Umbilical cord (tissue), 2 donors: Measurements from ENCODE around the gene CTDSP1. TPM values are rescaled to one million over a fixed set of nuclear protein-coding genes. Genes with fewer than 3 reads are reported as not detected.
A peak's percentile ranks its signal among the peaks of the same experiment; 100 is the strongest.

Experiments
- DNase-seq: peaks from one replicate; pipeline ENCODE4 v3.0.0-alpha.2; 2015; ENCODE audit warnings: low spot score
- total RNA-seq: library from RNA; depleted of rRNA; stranded (reverse); fragments of >200 nt; gene quantifications from one replicate; pipeline ENCODE4 v1.2.3, GENCODE V29; 2014; ENCODE audit warnings: low replicate concordance; ENCODE audit not compliant: insufficient read depth

The CTDSP1 gene
- total RNA-seq: 74.2 TPM

DNA sequence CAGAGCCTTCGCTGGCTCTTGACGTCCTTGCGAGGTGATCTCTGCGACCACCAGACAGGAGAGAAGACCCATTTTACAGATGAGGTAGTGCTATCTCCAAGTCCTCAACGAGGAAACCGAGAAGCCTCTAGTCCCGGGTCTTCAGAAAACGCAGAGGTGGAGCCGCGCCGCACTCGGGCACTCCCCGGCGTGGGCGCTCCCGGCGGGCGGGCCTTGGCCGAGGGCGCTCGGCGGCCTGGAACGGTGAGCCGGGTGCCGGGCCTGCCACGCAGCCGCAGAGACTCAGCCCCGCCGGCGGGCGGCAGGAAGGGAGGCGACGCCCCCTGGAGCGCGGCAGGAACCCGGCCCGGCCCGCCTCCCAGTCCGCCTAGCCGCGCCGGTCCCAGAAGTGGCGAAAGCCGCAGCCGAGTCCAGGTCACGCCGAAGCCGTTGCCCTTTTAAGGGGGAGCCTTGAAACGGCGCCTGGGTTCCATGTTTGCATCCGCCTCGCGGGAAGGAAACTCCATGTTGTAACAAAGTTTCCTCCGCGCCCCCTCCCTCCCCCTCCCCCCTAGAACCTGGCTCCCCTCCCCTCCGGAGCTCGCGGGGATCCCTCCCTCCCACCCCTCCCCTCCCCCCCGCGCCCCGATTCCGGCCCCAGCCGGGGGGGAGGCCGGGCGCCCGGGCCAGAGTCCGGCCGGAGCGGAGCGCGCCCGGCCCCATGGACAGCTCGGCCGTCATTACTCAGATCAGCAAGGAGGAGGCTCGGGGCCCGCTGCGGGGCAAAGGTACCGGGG is at the start of gene CTDSP1:
CTDSP1 (plus strand) TSS at position 478 of the 776 bp plus-strand sequence; CDS start at position 701, 223 bp downstream.
- DNase-seq: peak; percentile 98

DNA sequence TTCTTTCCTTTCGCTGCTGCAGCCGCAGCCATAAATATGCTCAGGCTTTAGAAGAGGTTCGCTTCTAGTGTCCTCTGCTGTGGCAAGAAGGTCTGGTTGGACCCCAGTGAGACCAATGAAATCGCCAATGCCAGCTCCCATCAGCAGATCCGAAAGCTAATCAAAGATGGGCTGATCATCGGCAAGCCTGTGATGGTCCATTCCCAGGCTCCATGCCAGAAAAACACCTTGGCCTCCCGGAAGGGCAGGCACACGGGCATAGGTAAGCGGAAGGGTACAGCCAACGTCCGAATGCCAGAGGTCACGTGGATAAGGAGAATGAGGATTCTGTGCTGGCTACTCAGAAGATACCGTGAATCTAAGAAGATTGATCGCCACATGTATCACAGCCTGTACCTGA is 45.6 kb upstream of the CTDSP1 start:
- no peak for DNase-seq

GRCh38 chr2:218354850-218355443 is 44.7 kb upstream of the CTDSP1 start:
- DNase-seq: no peak

DNA sequence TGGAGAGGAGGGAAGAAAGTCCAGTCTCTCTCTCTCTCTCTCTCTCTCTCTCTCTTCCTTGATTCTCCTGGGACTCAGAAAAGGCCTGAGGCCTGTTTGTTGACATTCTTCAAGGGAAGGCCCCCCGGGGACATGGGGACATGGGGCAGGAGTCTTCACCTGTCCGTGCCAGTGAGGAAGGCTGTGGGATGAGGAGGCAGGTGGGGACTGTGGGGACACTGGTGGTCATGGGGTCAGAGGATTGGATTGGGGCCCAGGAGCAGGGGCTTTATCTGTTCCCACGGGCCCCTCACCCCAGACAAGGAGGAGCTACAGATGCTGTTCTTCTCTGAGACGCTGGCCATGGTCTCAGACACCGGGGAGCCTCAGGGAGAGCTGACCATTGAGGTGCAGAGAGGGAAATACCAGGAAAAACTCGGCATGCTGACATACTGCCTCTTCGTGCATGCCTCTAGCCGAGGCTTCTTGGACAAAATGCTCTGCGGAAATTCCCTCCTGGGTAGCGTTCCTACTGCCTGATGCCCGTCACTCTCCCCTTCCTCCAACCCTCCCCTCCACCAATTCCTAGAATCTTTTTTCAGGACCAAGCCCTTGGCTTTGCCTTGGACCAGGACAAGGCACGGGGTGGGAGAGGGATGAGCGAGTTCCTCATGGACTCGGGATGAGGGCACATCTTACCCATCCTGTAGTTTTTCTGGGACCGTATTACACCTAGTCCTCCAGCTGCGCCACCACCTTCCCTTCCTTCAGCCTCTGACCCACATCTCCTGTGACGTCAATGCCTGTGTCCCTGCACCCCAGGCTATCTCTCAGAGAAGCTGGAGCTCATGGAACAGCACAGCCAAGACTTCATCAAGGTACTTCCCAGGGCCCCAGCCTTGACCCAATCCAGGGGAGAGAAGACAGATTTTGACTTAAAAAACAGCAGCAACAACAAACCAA is 42.2 kb upstream of the CTDSP1 start:
- DNase-seq: no peak

- DNase-seq: peak; percentile 26
Measured at GRCh38 chr2:218360453-218360852, 39.2 kb upstream of the CTDSP1 start.

- DNase-seq: no peak
Measured at GRCh38 chr2:218362606-218363005, 37.1 kb upstream of the CTDSP1 start.

DNA sequence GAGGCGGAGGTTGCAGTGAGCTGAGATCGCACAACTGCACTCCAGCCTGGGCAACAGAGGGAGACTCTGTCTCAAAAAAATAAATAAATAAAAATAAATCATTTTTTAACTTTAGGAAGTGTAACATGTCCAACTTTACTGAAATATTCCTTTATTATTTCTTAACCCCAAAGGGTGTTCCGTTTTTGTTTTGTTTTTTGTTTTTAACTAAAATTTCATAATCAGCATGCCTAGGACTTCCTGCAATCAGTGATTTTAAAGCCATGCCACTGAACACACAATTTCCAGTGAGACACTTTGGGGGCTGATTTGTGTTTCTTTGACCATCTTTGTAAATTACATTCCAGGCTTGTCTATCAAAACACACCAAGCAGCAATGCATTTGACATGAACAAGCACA is 35.9 kb upstream of the CTDSP1 start:
- DNase-seq: no peak

DNA sequence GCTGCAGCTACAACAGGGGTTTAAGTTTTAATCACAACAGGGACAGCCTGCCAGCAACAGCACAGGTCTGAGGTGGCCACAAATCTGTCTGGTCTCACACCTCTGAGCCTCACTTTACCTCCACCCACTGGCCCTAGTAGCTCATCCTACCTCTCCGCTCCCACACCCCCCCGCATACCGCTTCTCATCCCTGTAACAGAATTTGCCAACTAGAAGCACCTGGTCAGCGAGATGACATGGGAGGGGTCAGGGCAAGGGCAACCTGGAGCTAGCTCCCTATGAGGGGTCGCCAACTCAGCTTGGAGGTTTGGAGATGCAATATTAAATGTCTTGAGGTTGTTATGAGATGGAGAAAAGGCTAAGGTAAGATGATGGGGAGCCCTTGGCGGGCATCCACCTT is 35.5 kb upstream of the CTDSP1 start:
- no peak for DNase-seq

- no peak for DNase-seq
Measured at GRCh38 chr2:218366621-218367414, 32.9 kb upstream of the CTDSP1 start.

DNA sequence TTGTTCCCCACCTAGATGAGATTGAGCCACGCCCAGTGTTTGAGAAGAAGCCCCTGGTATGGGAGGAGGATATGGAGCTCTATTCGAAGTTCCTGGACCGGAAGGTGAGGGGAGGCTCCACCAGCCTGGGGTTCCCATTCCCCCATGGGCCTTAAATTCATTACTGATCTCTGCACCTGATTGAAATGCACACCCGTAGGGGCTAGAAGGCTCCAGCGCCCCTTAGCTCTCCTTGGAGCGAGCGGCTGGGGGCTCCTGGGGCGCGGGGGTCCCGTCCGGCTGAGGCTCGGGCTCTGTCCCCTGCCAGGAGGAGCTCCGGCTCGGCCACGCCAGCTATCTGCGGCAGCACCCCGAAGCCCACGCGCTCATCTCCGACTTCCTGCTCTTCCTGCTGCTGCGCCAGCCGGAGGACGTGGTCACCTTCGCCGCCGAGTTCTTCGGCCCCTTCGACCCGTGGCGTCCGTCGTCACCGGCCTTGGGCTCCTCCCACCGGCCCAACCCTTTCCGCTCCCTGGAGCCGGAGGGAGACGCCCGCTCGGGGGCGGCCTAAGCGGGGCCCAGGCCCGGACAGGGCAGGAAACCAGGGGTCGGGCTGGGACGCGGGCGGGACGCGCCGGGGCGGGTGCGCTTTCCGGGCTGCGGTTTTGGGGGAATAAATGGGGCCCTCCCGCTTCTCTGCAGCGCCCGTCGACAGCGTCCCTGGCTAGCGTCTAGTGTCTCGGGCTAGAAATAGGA is 32.1 kb upstream of the CTDSP1 start:
- DNase-seq: peak; percentile 92

DNA sequence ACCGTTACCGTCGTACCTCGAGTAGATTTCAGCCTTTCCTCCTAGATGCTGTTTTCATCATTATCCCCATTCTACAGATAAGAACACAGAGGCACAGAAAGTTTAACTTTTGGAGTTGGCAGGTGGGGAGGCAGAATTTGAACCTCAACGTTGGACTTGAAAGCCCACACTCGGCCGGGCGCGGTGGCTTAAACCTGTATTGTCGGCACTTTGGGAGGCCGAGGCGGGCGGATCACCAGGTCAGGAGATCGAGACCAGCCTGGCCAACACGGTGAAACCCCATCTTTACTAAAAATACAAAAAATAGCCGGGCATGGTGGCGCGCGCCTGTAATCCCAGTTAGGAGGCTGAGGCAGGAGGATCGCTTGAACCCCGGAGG is 31.5 kb upstream of the CTDSP1 start:
- no peak for DNase-seq

DNA sequence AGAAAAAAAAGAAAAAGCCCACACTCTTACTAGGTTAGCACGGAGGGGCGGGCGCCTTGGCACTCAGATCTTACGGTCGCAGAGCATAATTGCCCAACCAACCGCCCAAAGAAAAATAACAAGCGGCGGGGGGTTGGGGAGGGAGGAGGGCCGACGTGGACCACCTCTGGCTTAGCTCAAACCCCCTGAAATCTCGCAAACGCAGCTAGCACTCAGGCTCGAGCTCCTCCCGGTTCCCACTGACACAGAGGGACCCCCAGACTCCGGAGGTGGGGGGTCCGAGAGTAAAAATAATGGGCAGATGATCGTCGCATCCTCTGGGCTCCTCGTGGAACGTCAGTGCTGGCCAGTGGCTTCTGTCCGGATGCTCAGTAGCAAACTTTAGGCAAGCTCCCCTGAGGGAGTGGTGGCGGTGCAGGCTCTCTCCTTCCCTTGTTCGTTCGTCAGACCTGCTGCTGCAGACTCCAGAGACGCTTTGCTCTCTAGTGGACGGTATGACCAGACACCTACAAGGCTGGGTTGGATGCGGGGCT is 31.0 kb upstream of the CTDSP1 start:
- peak; percentile 69 for DNase-seq

GRCh38 chr2:218369330-218369729 is 30.3 kb upstream of the CTDSP1 start:
- DNase-seq: no peak

DNA sequence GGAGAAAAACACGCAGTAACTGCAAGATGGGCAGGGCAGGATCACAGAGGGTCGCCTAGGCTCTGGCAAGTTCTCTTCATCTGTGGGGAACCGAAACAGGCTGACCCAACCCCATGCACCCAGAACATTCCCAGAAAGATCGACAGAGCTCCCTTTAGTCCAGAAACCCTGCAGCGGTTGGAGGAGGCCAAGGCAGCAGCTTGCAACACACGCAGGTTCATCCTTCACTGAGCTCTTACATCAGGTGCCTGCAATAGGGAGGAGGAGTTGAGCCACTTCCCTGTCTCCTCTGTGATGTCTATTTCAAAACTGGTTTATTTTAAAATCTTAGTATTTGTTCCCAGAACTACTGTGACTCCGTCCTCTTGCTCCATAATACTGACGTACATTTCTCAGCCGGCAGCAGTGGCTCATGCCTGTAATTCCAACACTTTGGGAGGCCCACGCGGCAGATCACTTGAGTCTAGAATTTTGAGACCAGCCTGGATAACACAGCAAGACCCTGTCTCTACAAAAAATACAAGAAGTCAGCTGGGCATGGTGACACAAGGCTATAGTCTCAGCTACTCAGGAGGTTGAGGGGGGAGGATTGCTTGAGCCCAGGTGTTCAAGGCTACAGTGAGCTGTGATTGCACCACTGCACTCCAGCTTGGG is 29.1 kb upstream of the CTDSP1 start:
- DNase-seq: peak; percentile 57

DNA sequence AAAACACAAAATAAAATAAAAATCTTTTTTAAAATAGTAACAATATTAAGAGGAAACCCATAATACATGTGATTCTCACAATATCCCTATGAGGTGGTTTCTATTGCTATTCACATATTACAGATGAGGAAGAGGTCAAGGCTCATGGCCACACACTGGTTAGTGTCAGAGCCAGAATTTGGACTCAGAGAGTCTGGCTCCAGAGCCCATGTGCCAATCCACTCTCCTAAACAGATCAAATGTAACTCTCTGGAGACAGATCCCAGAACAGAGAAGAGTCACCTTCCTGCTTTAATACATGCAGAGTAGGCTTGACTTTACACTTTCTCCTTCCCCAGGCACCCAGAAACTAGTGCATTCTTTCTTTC is 27.7 kb upstream of the CTDSP1 start:
- DNase-seq: no peak

DNA sequence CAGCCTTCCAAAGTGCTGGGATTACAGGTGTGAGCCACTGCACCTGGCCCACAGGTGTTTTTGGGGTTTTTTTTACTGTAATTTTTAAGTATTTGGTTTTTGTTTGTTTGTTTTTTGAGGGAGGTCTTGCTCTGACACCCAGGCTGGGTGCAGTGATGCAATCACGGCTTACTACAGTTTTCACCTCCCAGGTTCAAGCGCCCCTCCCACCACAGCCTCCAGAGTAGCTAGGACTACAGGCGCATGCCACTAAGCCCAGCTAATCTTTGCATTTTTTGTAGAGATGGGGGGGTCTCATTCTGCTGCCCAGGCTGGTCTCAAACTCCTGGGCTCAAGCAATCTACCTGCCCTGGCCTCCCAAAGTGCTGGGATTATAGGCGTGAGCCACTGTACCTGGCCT is 24.9 kb upstream of the CTDSP1 start:
- DNase-seq: no peak

DNA sequence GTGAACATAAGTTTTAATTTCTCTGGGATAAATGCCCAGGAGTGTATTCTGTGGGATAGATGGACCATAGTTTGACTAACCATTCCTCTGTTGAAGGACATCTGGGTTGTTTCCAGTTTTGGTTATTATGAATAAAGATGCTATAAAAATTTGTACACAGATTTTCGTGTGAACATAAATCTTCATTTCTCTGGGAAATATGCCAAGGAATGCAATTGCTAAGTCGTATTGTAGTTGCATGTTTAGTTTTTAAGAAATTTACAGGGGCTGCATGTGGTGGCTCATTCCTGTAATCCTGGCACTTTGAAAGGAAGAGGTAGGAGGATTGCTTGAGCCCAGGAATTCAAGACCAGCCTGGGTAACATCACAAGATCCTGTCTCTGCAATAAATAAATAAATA is 24.5 kb upstream of the CTDSP1 start:
- peak; percentile 79 for DNase-seq

GRCh38 chr2:218378053-218378452 is 21.6 kb upstream of the CTDSP1 start:
- DNase-seq: no peak

DNA sequence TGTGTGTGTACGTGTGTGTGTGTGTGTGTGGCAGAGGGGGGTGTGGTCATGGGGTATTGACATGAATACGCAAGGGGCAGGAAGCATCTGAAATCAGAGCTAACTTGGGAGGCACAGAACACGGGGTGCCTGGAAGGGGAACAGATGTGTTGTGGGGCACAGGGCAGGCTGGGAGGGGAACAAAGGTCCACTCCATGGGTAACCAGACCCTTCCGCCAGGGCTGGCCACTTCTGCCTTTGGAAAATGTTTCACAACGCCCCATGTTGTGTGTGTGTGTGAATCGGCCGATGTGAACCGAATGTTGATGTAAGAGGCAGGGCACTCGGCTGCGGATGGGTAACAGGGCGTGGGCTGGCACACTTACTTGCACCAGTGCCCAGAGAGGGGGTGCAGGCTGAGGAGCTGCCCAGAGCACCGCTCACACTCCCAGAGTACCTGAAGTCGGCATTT is 17.7 kb upstream of the CTDSP1 start, which contains the start of gene SLC11A1:
SLC11A1 (plus strand) TSS at position 358 of the 451 bp plus-strand sequence. CDS start 96 bp downstream, outside the sequence.
- DNase-seq: peak; percentile 42

DNA sequence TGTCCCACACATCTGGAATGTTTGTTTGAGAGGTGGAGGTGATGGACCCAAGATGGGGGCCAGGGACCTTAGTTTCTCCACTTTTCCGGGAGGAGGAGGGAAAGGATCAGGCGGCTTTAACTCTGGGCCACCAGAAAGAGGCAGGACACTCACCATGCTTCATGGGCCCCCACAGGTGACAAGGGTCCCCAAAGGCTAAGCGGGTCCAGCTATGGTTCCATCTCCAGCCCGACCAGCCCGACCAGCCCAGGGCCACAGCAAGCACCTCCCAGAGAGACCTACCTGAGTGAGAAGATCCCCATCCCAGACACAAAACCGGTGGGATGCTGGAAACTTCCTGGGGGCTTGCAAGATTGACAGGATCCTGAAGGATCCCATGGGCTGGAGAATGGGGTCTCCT is 16.9 kb upstream of the CTDSP1 start:
- DNase-seq: no peak
